ENCODE measurements around the gene GABRQ.

Gene GABRQ

GRCh38 chrX:152637649-152638442, at the start of gene GABRQ:
Gene GABRQ (plus strand): TSS chrX:152637895. CDS start chrX:152638203, 308 bp downstream.
- DNase-seq (ENCODE audit: low read depth) = no peak

GRCh38 chrX:152588206-152588605, 49.5 kb upstream of the GABRQ start:
- DNase-seq (ENCODE audit: low read depth) = no peak

- DNase-seq (ENCODE audit: low read depth) = no peak
Observed at GRCh38 chrX:152600853-152601633, 36.7 kb upstream of the GABRQ start.

- DNase-seq (ENCODE audit: low read depth) = no peak
Observed at GRCh38 chrX:152601848-152602616, 35.7 kb upstream of the GABRQ start.

GRCh38 chrX:152614791-152615190, 22.9 kb upstream of the GABRQ start:
- no peak for DNase-seq (ENCODE audit: low read depth)

- no peak for DNase-seq (ENCODE audit: low read depth)
Observed at GRCh38 chrX:152619897-152620296, 17.8 kb upstream of the GABRQ start.

GRCh38 chrX:152632445-152633097, 5.1 kb upstream of the GABRQ start:
- DNase-seq (ENCODE audit: low read depth) = no peak

- no peak for DNase-seq (ENCODE audit: low read depth)
Observed at GRCh38 chrX:152635941-152636340, 1.8 kb upstream of the GABRQ start.

- DNase-seq (ENCODE audit: low read depth) = no peak
Observed at GRCh38 chrX:152638443-152638904, 779 bp downstream of the GABRQ start.

GRCh38 chrX:152639426-152639825, 1.7 kb downstream of the GABRQ start:
- no peak for DNase-seq (ENCODE audit: low read depth)

GRCh38 chrX:152640034-152640818, 2.5 kb downstream of the GABRQ start:
- no peak for DNase-seq (ENCODE audit: low read depth)

GRCh38 chrX:152641256-152641875, 3.7 kb downstream of the GABRQ start:
- DNase-seq (ENCODE audit: low read depth) = no peak

- DNase-seq (ENCODE audit: low read depth) = no peak
Observed at GRCh38 chrX:152641996-152642395, 4.3 kb downstream of the GABRQ start.

- no peak for DNase-seq (ENCODE audit: low read depth)
Observed at GRCh38 chrX:152642931-152643564, 5.4 kb downstream of the GABRQ start.

- DNase-seq (ENCODE audit: low read depth) = no peak
Observed at GRCh38 chrX:152646961-152647360, 9.3 kb downstream of the GABRQ start.

- DNase-seq (ENCODE audit: low read depth) = no peak
Observed at GRCh38 chrX:152647978-152648377, 10.3 kb downstream of the GABRQ start.

GRCh38 chrX:152652060-152652459, 14.4 kb downstream of the GABRQ start:
- DNase-seq (ENCODE audit: low read depth) = no peak

GRCh38 chrX:152652467-152652866, 14.8 kb downstream of the GABRQ start:
- no peak for DNase-seq (ENCODE audit: low read depth)

GRCh38 chrX:152656087-152656486, 18.4 kb downstream of the GABRQ start:
- no peak for DNase-seq (ENCODE audit: low read depth)

- DNase-seq (ENCODE audit: low read depth) = no peak
Observed at GRCh38 chrX:152656890-152657289, 19.2 kb downstream of the GABRQ start.
